ENCODE results near the gene ADAMTS13. TPM values are rescaled to one million over a fixed set of nuclear protein-coding genes. Genes with fewer than 3 reads are reported as not detected.

ADAMTS13 gene
- total RNA-seq, 4 donors from 2014 or later: 2.6 to 12.7 (median 7.2) TPM

- intact Hi-C loops (cut with DNase I; ENCODE audit: low total_unique reads): no loop called here
These were observed 1.0 kb downstream of the ADAMTS13 start for GRCh38 chr9:133423216-133423615.

GRCh38 chr9:133424187-133424586 is 2.0 kb downstream of the ADAMTS13 start:
- Histone ChIP-seq H3K4me3 (no peak overlapping the region), H3K9me3 (no peaks in the 10 kb centered on the region), H3K4me1 (peaks cover 4 to 29% (median 17%) of the 10 kb centered on the region in 4 donors), H3K27me3 (peaks cover 21% of the 10 kb centered on the region), H3K27ac (no peak overlapping the region), H3K36me3 (no peaks in the 10 kb centered on the region)
- 95 to 100% methylated on average over 2 to 12 of the region's 12 CpGs for WGBS, 2 donors (ENCODE audit: low coverage in 1 of 2)
- no peak for TF ChIP-seq CTCF (IDR thresholded peaks at IDR 0.05)
- no peak for TF ChIP-seq POLR2AphosphoS5 (IDR thresholded peaks at IDR 0.05)
- TF ChIP-seq POLR2A (IDR thresholded peaks at IDR 0.05): no peak
- no peak for TF ChIP-seq EP300 (IDR thresholded peaks at IDR 0.05; ENCODE audit: low read depth)
- in situ Hi-C loops (cut with MboI; ENCODE audit: low pct_ligation_motif_present in 1 of 4, low pct_unique_long_range_greater_than_20kb in 1 of 4, low sequenced_read_pairs in 3 of 4) (no loop called here), intact Hi-C loops (cut with DNase I; ENCODE audit: low total_unique reads) (no loop called here)
- DNase-seq: no peak

More at GRCh38 chr9:133423216-133423615, 1.0 kb downstream of the ADAMTS13 start:
- Histone ChIP-seq H3K27me3 (peaks cover 14% of the 10 kb centered on the region), H3K36me3 (no peaks in the 10 kb centered on the region), H3K9me3 (no peaks in the 10 kb centered on the region), H3K4me3 (no peak overlapping the region), H3K27ac (no peak overlapping the region), H3K4me1 (peaks cover 3 to 21% (median 13%) of the 10 kb centered on the region in 4 donors)
- DNase-seq: no peak
- TF ChIP-seq CTCF (IDR thresholded peaks at IDR 0.05) (no peak), EP300 (IDR thresholded peaks at IDR 0.05; ENCODE audit: low read depth) (no peak), POLR2AphosphoS5 (IDR thresholded peaks at IDR 0.05) (no peak), POLR2A (IDR thresholded peaks at IDR 0.05) (no peak)
- in situ Hi-C loops (cut with MboI; ENCODE audit: low pct_ligation_motif_present in 1 of 4, low pct_unique_long_range_greater_than_20kb in 1 of 4, low sequenced_read_pairs in 3 of 4): no loop called here
- WGBS, 2 donors (ENCODE audit: low coverage in 1 of 2): 67% methylated on average over 3 of the region's 3 CpGs; no CpG with 5 or more reads in 1 of the 2 donors

- no peaks in the 10 kb centered on the region for H3K36me3 ChIP-seq
- no peak for DNase-seq
- no peaks in the 10 kb centered on the region for H3K9me3 ChIP-seq
- H3K27ac ChIP-seq: no peak overlapping the region
- peaks cover 4 to 21% (median 15%) of the 10 kb centered on the region in 4 donors for H3K4me1 ChIP-seq
- no peak overlapping the region for H3K4me3 ChIP-seq
- 70 to 91% methylated on average over 2 to 22 of the region's 22 CpGs for WGBS, 2 donors (ENCODE audit: low coverage in 1 of 2)
- intact Hi-C loops (cut with DNase I; ENCODE audit: low total_unique reads) (no loop called here), in situ Hi-C loops (cut with MboI; ENCODE audit: low pct_ligation_motif_present in 1 of 4, low pct_unique_long_range_greater_than_20kb in 1 of 4, low sequenced_read_pairs in 3 of 4) (no loop called here)
- peaks cover 28% of the 10 kb centered on the region for H3K27me3 ChIP-seq
- TF ChIP-seq POLR2A (IDR thresholded peaks at IDR 0.05) (no peak), EP300 (IDR thresholded peaks at IDR 0.05; ENCODE audit: low read depth) (no peak), CTCF (IDR thresholded peaks at IDR 0.05) (no peak), POLR2AphosphoS5 (IDR thresholded peaks at IDR 0.05) (no peak)
These were observed 3.0 kb downstream of the ADAMTS13 start for GRCh38 chr9:133425049-133425632.

- H3K4me1 ChIP-seq: peaks cover 4 to 18% (median 15%) of the 10 kb centered on the region in 4 donors
- no peak overlapping the region for H3K4me3 ChIP-seq
- peaks cover 28% of the 10 kb centered on the region for H3K27me3 ChIP-seq
- intact Hi-C loops (cut with DNase I; ENCODE audit: low total_unique reads) (no loop called here), in situ Hi-C loops (cut with MboI; ENCODE audit: low pct_ligation_motif_present in 1 of 4, low pct_unique_long_range_greater_than_20kb in 1 of 4, low sequenced_read_pairs in 3 of 4) (no loop called here)
- no peaks in the 10 kb centered on the region for H3K9me3 ChIP-seq
- DNase-seq: peak; percentile 37
- H3K36me3 ChIP-seq: no peaks in the 10 kb centered on the region
- WGBS, 2 donors (ENCODE audit: low coverage in 1 of 2): 44% methylated on average over 11 of the region's 11 CpGs; no CpG with 5 or more reads in 1 of the 2 donors
- TF ChIP-seq POLR2AphosphoS5 (IDR thresholded peaks at IDR 0.05) (no peak), EP300 (IDR thresholded peaks at IDR 0.05; ENCODE audit: low read depth) (no peak), POLR2A (IDR thresholded peaks at IDR 0.05) (no peak), CTCF (IDR thresholded peaks at IDR 0.05) (no peak)
- no peak overlapping the region for H3K27ac ChIP-seq
These were observed 3.8 kb downstream of the ADAMTS13 start for GRCh38 chr9:133426011-133426410.

Data from transverse colon (tissue), 4 donors.